ENCODE results near the gene SPPL2B.
"Not testable (repeated sequence)": the region's sequence is repeated elsewhere in the genome, so short reads cannot be mapped to it uniquely, and the experiment has no call there.

SPPL2B gene

GRCh38 chr19:2328401-2329148, at the start of gene SPPL2B, which contains the start of gene LSM7:
Gene SPPL2B, plus strand, starts transcription at chr19:2328684. Its CDS starts 26 bp downstream, at chr19:2328710.
Gene LSM7, minus strand, starts transcription at chr19:2328586. Its CDS starts 20 bp downstream, at chr19:2328566.
- POLR2A ChIA-PET, result interaction anchor here (0.7 to 2.1 kb wide), 14 partner anchors 9 to 455 kb away, joined by 3 to 11 read pairs (median 4); partner anchors contain the start of genes GADD45B and SGTA
- DNase-seq (ENCODE audit: extremely low spot score), result peak; percentile 98
- TF ChIP-seq FOXM1 (IDR thresholded peaks at IDR 0.05; ENCODE audit: borderline replicate concordance) (no peak), BHLHE40 (IDR thresholded peaks at IDR 0.05; ENCODE audit: borderline replicate concordance) (no peak), LEF1 (IDR thresholded peaks at IDR 0.05; ENCODE audit: borderline replicate concordance) (no peak), CTBP1 (IDR thresholded peaks at IDR 0.05; ENCODE audit: borderline replicate concordance) (no peak), FOXA1 (IDR thresholded peaks at IDR 0.05) (no peak), PKNOX1 (IDR thresholded peaks at IDR 0.05) (no peak)
- CTCF ChIA-PET, result interaction anchor here (0.8 to 1.5 kb wide), 2 partner anchors 40 to 67 kb away, joined by 3 to 4 read pairs; no protein-coding TSS in a partner anchor

- TF ChIP-seq SUZ12 (IDR thresholded peaks at IDR 0.05) (no peak), PKNOX1 (IDR thresholded peaks at IDR 0.05) (no peak), ZNF384 (IDR thresholded peaks at IDR 0.05) (no peak), CTBP1 (IDR thresholded peaks at IDR 0.05; ENCODE audit: borderline replicate concordance) (no peak), FOXK2 (IDR thresholded peaks at IDR 0.05) (no peak), ARNT (IDR thresholded peaks at IDR 0.05) (no peak), L3MBTL2 (conservative IDR thresholded peaks at IDR 0.05) (no peak), SP1 (IDR thresholded peaks at IDR 0.05) (no peak), TARDBP (IDR thresholded peaks at IDR 0.05) (no peak)
- no peak for DNase-seq (ENCODE audit: extremely low spot score)
- POLR2A ChIA-PET, result interaction anchor here (1.0 kb wide), 1 partner anchor 195 kb away, joined by 3 read pairs; the partner anchor contains the start of gene GADD45B
- CTCF ChIA-PET, result no interaction called here
Observed at GRCh38 chr19:2280633-2281264, 47.7 kb upstream of the SPPL2B start.

GRCh38 chr19:2281265-2282061, 47.0 kb upstream of the SPPL2B start:
- CTCF ChIA-PET; POLR2A ChIA-PET; DNase-seq (ENCODE audit: extremely low spot score): not testable (repeated sequence)

GRCh38 chr19:2282062-2282861, 46.2 kb upstream of the SPPL2B start, which contains the start of gene PEAK3:
Gene PEAK3, minus strand, starts transcription at chr19:2282175. Its CDS starts 1,244 bp downstream, at chr19:2280931.
- TF ChIP-seq LEF1 (IDR thresholded peaks at IDR 0.05; ENCODE audit: borderline replicate concordance), result no peak
- no peak for TF ChIP-seq L3MBTL2 (conservative IDR thresholded peaks at IDR 0.05)
- no peak for TF ChIP-seq SUZ12 (IDR thresholded peaks at IDR 0.05)
- TF ChIP-seq ELF4 (IDR thresholded peaks at IDR 0.05), result no peak
- ChIA-PET CTCF (no interaction called here), POLR2A (no interaction called here)
- no peak for DNase-seq (ENCODE audit: extremely low spot score)

- no peak for DNase-seq (ENCODE audit: extremely low spot score)
- ChIA-PET POLR2A (no interaction called here), CTCF (no interaction called here)
- TF ChIP-seq PKNOX1 (IDR thresholded peaks at IDR 0.05) (no peak), TARDBP (IDR thresholded peaks at IDR 0.05) (no peak), ARNT (IDR thresholded peaks at IDR 0.05) (no peak), BHLHE40 (IDR thresholded peaks at IDR 0.05; ENCODE audit: borderline replicate concordance) (no peak), SUZ12 (IDR thresholded peaks at IDR 0.05) (no peak), L3MBTL2 (conservative IDR thresholded peaks at IDR 0.05) (no peak), FOXM1 (IDR thresholded peaks at IDR 0.05; ENCODE audit: borderline replicate concordance) (no peak), NFRKB (IDR thresholded peaks at IDR 0.05) (no peak), LEF1 (IDR thresholded peaks at IDR 0.05; ENCODE audit: borderline replicate concordance) (no peak), CTBP1 (IDR thresholded peaks at IDR 0.05; ENCODE audit: borderline replicate concordance) (no peak), FOXK2 (IDR thresholded peaks at IDR 0.05) (no peak), ZNF384 (IDR thresholded peaks at IDR 0.05) (no peak), HDGF (IDR thresholded peaks at IDR 0.05; ENCODE audit: borderline replicate concordance) (no peak), SP1 (IDR thresholded peaks at IDR 0.05) (no peak), FOXA1 (IDR thresholded peaks at IDR 0.05) (no peak)
Observed at GRCh38 chr19:2282862-2283237, 45.6 kb upstream of the SPPL2B start.
